Muscle of back (tissue), 11 donors: ENCODE data around the gene ZBTB26. TPM values are rescaled to one million over a fixed set of nuclear protein-coding genes. Genes with fewer than 3 reads are reported as not detected.
"Not testable (repeated sequence)": the region's sequence is repeated elsewhere in the genome, so short reads cannot be mapped to it uniquely, and the experiment has no call there.

ENCODE experiments used
- DNase-seq, 3 donors: peaks; one replicate each; pipeline versions ENCODE4 v3.0.0 to v3.0.0-alpha.2; 2013
- polyA plus RNA-seq, 10 donors: library from polyadenylated mRNA; unstranded; fragments of 120-200 nt; gene quantifications; one replicate each; pipeline ENCODE4 v1.2.1, GENCODE V29; 2013; ENCODE audit not compliant: insufficient read length in 10 of 10

ZBTB26 gene
- polyA plus RNA-seq, 10 donors = 6.5 to 10.4 (median 9.0) TPM

- DNase-seq = peak in 1 of 3 donors; percentile 5
Observed at GRCh38 chr9:122930541-122931225, 629 bp downstream of the ZBTB26 start.

GRCh38 chr9:122929796-122930354 lies 1.4 kb downstream of the ZBTB26 start:
- no peak for DNase-seq

GRCh38 chr9:122923947-122924346 lies 7.4 kb downstream of the ZBTB26 start:
- no peak for DNase-seq

- DNase-seq = no peak
Observed at GRCh38 chr9:122922713-122923112, 8.6 kb downstream of the ZBTB26 start.

- DNase-seq = no peak
Observed at GRCh38 chr9:122918310-122918709, 13.0 kb downstream of the ZBTB26 start.

- peak; percentile 86 to 94 (median 87) for DNase-seq
Observed at GRCh38 chr9:122912964-122913673, 18.2 kb downstream of the ZBTB26 start, which contains the start of gene ZBTB6. Gene ZBTB6, minus strand, starts transcription at chr9:122913323. Its CDS starts 1,251 bp downstream, at chr9:122912072.

GRCh38 chr9:122912671-122912963 lies 18.7 kb downstream of the ZBTB26 start:
- no peak for DNase-seq

- not testable (repeated sequence) for DNase-seq
Observed at GRCh38 chr9:122906122-122906521, 25.2 kb downstream of the ZBTB26 start.

- peak; percentile 99 to 100 (median 100) for DNase-seq
Observed at GRCh38 chr9:122904823-122905710, 26.2 kb downstream of the ZBTB26 start, which contains the start of gene RC3H2. Gene RC3H2, minus strand, starts transcription at chr9:122905359. Its CDS starts 7,850 bp downstream, at chr9:122897509.

GRCh38 chr9:122904466-122904822 lies 26.9 kb downstream of the ZBTB26 start:
- DNase-seq = peak in 1 of 3 donors; percentile 8

GRCh38 chr9:122900791-122901190 lies 30.5 kb downstream of the ZBTB26 start:
- peak in 1 of 3 donors; percentile 3 for DNase-seq

GRCh38 chr9:122897969-122898368 lies 33.3 kb downstream of the ZBTB26 start:
- no peak for DNase-seq

GRCh38 chr9:122888480-122888879 lies 42.8 kb downstream of the ZBTB26 start:
- DNase-seq = no peak

- no peak for DNase-seq
Observed at GRCh38 chr9:122883125-122883524, 48.2 kb downstream of the ZBTB26 start.

GRCh38 chr9:122879443-122879842 lies 51.9 kb downstream of the ZBTB26 start:
- no peak for DNase-seq

GRCh38 chr9:122875523-122875922 lies 55.8 kb downstream of the ZBTB26 start:
- DNase-seq = no peak

GRCh38 chr9:122867276-122867675 lies 64.0 kb downstream of the ZBTB26 start:
- not testable (repeated sequence) for DNase-seq

GRCh38 chr9:122866079-122866478 lies 65.2 kb downstream of the ZBTB26 start:
- no peak for DNase-seq
